ENCODE data around the gene RAD51B. TPM values are rescaled to one million over a fixed set of nuclear protein-coding genes. Genes with fewer than 3 reads are reported as not detected.

Gene RAD51B
- total and polyA plus RNA-seq, 9 of the 15 experiments (the other 6 are each of a cell fraction or from before 2014, with no cell fraction given) = 8.5 to 17.3 (median 11.3) TPM

GRCh38 chr14:68238976-68239375, 419.4 kb downstream of the RAD51B start (continued):
- no peak for TF ChIP-seq HNRNPUL1 (IDR thresholded peaks at IDR 0.05; ENCODE audit: low read length)
- no peak for TF ChIP-seq MAFK (IDR thresholded peaks at IDR 0.05; ENCODE audit: low read length)
- TF ChIP-seq THRAP3 (IDR thresholded peaks at IDR 0.05; ENCODE audit: borderline replicate concordance) = no peak
- no peak for TF ChIP-seq GATA2 (CRISPR knock-in tag; IDR thresholded peaks at IDR 0.05)
- TF ChIP-seq ZNF507 (tag; conservative IDR thresholded peaks at IDR 0.05) = no peak
- no peak for TF ChIP-seq NFIX (CRISPR knock-in tag; IDR thresholded peaks at IDR 0.05; ENCODE audit: low read depth)
- no peak for TF ChIP-seq EZH2 (IDR thresholded peaks at IDR 0.05; ENCODE audit: borderline replicate concordance, low read depth, low read length)
- TF ChIP-seq ZC3H11A (IDR thresholded peaks at IDR 0.05; ENCODE audit: low read depth, low read length) = no peak
- no peak for TF ChIP-seq ZBTB2 (IDR thresholded peaks at IDR 0.05)
- no peak for TF ChIP-seq SMARCB1 (IDR thresholded peaks at IDR 0.05; ENCODE audit: insufficient read length, low read depth)
- TF ChIP-seq HCFC1 (IDR thresholded peaks at IDR 0.05; ENCODE audit: low read depth, low read length) = no peak
- no peak for TF ChIP-seq RNF2 (IDR thresholded peaks at IDR 0.05)
- no peak for TF ChIP-seq ZNF780A (CRISPR knock-in tag; IDR thresholded peaks at IDR 0.05)
- TF ChIP-seq ZNF354B (CRISPR knock-in tag; IDR thresholded peaks at IDR 0.05) = no peak
- no peak for TF ChIP-seq U2AF2 (optimal IDR thresholded peaks at IDR 0.05; ENCODE audit: low read depth, low read length)
- TF ChIP-seq GABPB1 (CRISPR knock-in tag; IDR thresholded peaks at IDR 0.05) = no peak
- no peak for TF ChIP-seq ZNF280A (IDR thresholded peaks at IDR 0.05; ENCODE audit: low read depth, partially characterized antibody)
- no peak for TF ChIP-seq ZNF699 (CRISPR knock-in tag; IDR thresholded peaks at IDR 0.05; ENCODE audit: insufficient replicate concordance)
- TF ChIP-seq NFE2 (IDR thresholded peaks at IDR 0.05; ENCODE audit: low read depth) = no peak
- TF ChIP-seq TCF3 (CRISPR knock-in tag; IDR thresholded peaks at IDR 0.05) = peak; percentile 73
- no peak for TF ChIP-seq CTCFL (IDR thresholded peaks at IDR 0.05; ENCODE audit: borderline replicate concordance, insufficient read depth, low read depth, low read length, poor library complexity, severe bottlenecking)
- peak; percentile 70 for TF ChIP-seq NCOR1 (IDR thresholded peaks at IDR 0.05)
- TF ChIP-seq ZKSCAN1 (IDR thresholded peaks at IDR 0.05; ENCODE audit: low read depth, low read length) = no peak
- TF ChIP-seq SMARCA5 (IDR thresholded peaks at IDR 0.05) = no peak
- no peak for TF ChIP-seq IFI16 (CRISPR knock-in tag; IDR thresholded peaks at IDR 0.05)
- no peak for TF ChIP-seq PTBP1 (IDR thresholded peaks at IDR 0.05; ENCODE audit: low read depth, low read length)
- TF ChIP-seq KLF16 (IDR thresholded peaks at IDR 0.05) = peak; percentile 63; the same call in 1 of the 2 replicates
- TF ChIP-seq RFX5 (IDR thresholded peaks at IDR 0.05; ENCODE audit: low read depth, low read length) = no peak
- no peak for TF ChIP-seq ILF3 (IDR thresholded peaks at IDR 0.05; ENCODE audit: borderline replicate concordance)
- TF ChIP-seq ZNF384 (IDR thresholded peaks at IDR 0.05; ENCODE audit: low read depth, low read length) = no peak

Data from K562 (cell line).